ENCODE measurements around the gene MCC. TPM values are rescaled to one million over a fixed set of nuclear protein-coding genes. Genes with fewer than 3 reads are reported as not detected.

Gene MCC
- total and polyA plus RNA-seq, 2 of the 4 experiments (the other 2 are of a cell fraction), result 5.0 to 20.6 TPM

- no peak overlapping the region for H3K27ac ChIP-seq (ENCODE audit: insufficient read depth, low read length)
- H3K79me1 ChIP-seq (ENCODE audit: low read depth in 1 of 2, low read length in 2 of 2), result peaks cover 18 to 68% of the 10 kb centered on the region in 2 experiments
- in situ Hi-C loops (cut with MboI; ENCODE audit: low sequenced_read_pairs), result loop anchor here (10.0 kb wide), 1 partner anchor 519 kb away; no protein-coding TSS in a partner anchor
- no peak for TF ChIP-seq RFX5 (IDR thresholded peaks at IDR 0.05; ENCODE audit: low read depth, low read length)
- no peak for TF ChIP-seq MAFK (IDR thresholded peaks at IDR 0.05; ENCODE audit: low read depth, low read length)
- no peak for TF ChIP-seq NFE2L2 (IDR thresholded peaks at IDR 0.05; ENCODE audit: low read depth, low read length)
- no peak for TF ChIP-seq CEBPB (IDR thresholded peaks at IDR 0.05; ENCODE audit: low read depth, low read length)
- TF ChIP-seq CTCF (conservative IDR thresholded peaks at IDR 0.05; ENCODE audit: low read depth, low read length), result no peak
- no peak for TF ChIP-seq BHLHE40 (IDR thresholded peaks at IDR 0.05; ENCODE audit: low read depth, low read length)
- no peak for TF ChIP-seq POLR2A (IDR thresholded peaks at IDR 0.05; ENCODE audit: low read depth, low read length)
- TF ChIP-seq ELK1 (IDR thresholded peaks at IDR 0.05; ENCODE audit: borderline replicate concordance, low read depth, low read length), result no peak
- TF ChIP-seq SMC3 (IDR thresholded peaks at IDR 0.05; ENCODE audit: low read depth, low read length), result no peak
- no peak for TF ChIP-seq MXI1 (IDR thresholded peaks at IDR 0.05; ENCODE audit: borderline replicate concordance, low read depth, low read length)
- no peak for TF ChIP-seq MAZ (IDR thresholded peaks at IDR 0.05; ENCODE audit: borderline replicate concordance, low read depth, low read length)
- no peak overlapping the region for H2BK15ac ChIP-seq (ENCODE audit: low read depth, low read length)
- ChIA-PET POLR2A (ENCODE audit: unreplicated experiment) (no interaction called here), CTCF (interaction anchor here (1.4 kb wide), 1 partner anchor 10 kb away, joined by 5 read pairs; no protein-coding TSS in a partner anchor)
- no peak overlapping the region for H3K9ac ChIP-seq (ENCODE audit: low read depth, low read length)
- dilution Hi-C loops (cut with HindIII; ENCODE audit: low sequenced_read_pairs, unreplicated experiment), result no loop called here
- DNase-seq (no peak), ATAC-seq (ENCODE audit: low read depth) (no peak)
- no peak overlapping the region for H2AK5ac ChIP-seq (ENCODE audit: low read depth, low read length)
- BruUV-seq (replicated peaks), result no TSS peak
- peaks cover 2% of the 10 kb centered on the region; the same call in 1 of the 2 replicates for H3K4me1 ChIP-seq (ENCODE audit: control insufficient read depth, insufficient read depth, low read length)
- no peak overlapping the region for H4K5ac ChIP-seq (ENCODE audit: low read depth, low read length)
- no CpG with 5 or more reads among the region's 4 CpGs for WGBS, 2 experiments (ENCODE audit: extremely low coverage in 2 of 2, insufficient read length in 1 of 2)
- H3K9me3 ChIP-seq (ENCODE audit: control insufficient read depth, insufficient read depth, low read length), result no peaks in the 10 kb centered on the region
- H4K91ac ChIP-seq (ENCODE audit: insufficient read depth, low read depth, low read length), result no peak overlapping the region
- no peaks in the 10 kb centered on the region for H3K27me3 ChIP-seq (ENCODE audit: control insufficient read depth, insufficient read depth, low read length)
- peaks cover 33% of the 10 kb centered on the region; the same call in 1 of the 2 replicates for H4K20me1 ChIP-seq (ENCODE audit: insufficient read depth, low read length)
- no peak overlapping the region for H2BK5ac ChIP-seq (ENCODE audit: low read depth, low read length, poor library complexity, severe bottlenecking)
- H2AK9ac ChIP-seq (replicated peaks; ENCODE audit: low read depth, low read length, poor library complexity), result no peak overlapping the region
- H2BK20ac ChIP-seq (ENCODE audit: low read depth, low read length), result no peak overlapping the region
- no peak overlapping the region for H3K14ac ChIP-seq (replicated peaks; ENCODE audit: low read depth, low read length)
- intact Hi-C loops (cut with micrococcal nuclease), result no loop called here
- H3K4me3 ChIP-seq (ENCODE audit: insufficient read depth, low read depth, low read length), result no peak overlapping the region
- H3K23ac ChIP-seq (ENCODE audit: low read depth, low read length), result no peak overlapping the region
- H3K36me3 ChIP-seq (ENCODE audit: control insufficient read depth, insufficient read depth, low read length), result peaks cover 3% of the 10 kb centered on the region; the same call in 1 of the 2 replicates
- no peak overlapping the region for H4K8ac ChIP-seq (ENCODE audit: low read depth in 2 of 2, low read length in 2 of 2)
- no peak overlapping the region for H3K56ac ChIP-seq (ENCODE audit: extremely low read depth, insufficient read depth, low read length)
- no peak overlapping the region for H3K4me2 ChIP-seq (ENCODE audit: low read depth, low read length)
- no peak overlapping the region for H2BK120ac ChIP-seq (ENCODE audit: low read depth, low read length)
- no peak overlapping the region for H3K4ac ChIP-seq (ENCODE audit: low read depth, low read length)
- no peak overlapping the region for H2AFZ ChIP-seq (replicated peaks; ENCODE audit: low read length, poor library complexity)
- H3K18ac ChIP-seq (ENCODE audit: low read depth, low read length), result no peak overlapping the region
- peaks cover 2% of the 10 kb centered on the region; the same call in 1 of the 2 replicates for H3K9me1 ChIP-seq (ENCODE audit: insufficient read depth, low read length)
Measured at GRCh38 chr5:112986224-112986623, 502.0 kb downstream of the MCC start.
